Measurements from ENCODE around the gene RSPO4. TPM values are rescaled to one million over a fixed set of nuclear protein-coding genes. Genes with fewer than 3 reads are reported as not detected.

The RSPO4 gene
- total RNA-seq, 1 donor from 2014 or later: 1.4 TPM

DNA sequence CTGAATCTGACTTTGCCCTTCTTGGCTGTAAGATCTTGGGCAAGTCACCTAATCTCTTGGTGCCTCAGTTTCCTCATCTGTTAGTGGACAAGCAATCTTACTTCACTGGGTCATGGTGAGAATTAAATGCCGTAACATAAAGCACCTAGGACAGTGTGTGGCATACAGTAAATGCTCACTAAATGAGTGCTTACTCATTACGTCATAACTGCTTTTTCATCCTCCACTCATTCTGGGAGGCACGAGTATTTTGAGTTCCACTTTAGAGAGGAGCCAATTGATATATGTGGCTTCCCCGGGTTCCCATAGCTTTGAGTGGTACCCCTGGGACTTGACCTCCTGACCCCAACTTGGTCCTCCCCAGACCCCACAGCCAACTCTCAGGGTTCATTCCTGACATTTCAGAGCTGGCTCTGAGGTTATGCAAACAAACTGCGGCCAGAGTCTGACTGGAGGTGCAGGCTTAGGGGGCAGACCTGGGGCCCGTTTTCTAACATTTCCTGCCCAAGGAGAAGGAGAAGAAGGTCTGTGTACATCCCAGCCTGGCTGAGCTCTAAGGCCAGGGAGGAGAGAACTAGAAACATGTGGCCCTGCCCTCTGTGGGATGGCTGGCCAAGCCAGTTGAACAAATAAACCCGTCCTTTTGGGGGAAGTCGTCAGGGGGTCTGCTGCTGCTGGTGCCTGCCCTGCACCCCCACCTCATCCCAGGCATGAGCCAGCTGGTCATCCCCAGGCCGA lies 91.8 kb downstream of the RSPO4 start:
- no peaks in the 10 kb centered on the region for H3K9me3 ChIP-seq
- no peaks in the 10 kb centered on the region for H3K27me3 ChIP-seq
- peak overlapping the region in 1 of 2 donors; percentile 36 for H3K27ac ChIP-seq
- no peak overlapping the region for H3K4me3 ChIP-seq
- peak in 1 of 2 donors; percentile 60 for DNase-seq (ENCODE audit: low spot score in 2 of 2)
- TF ChIP-seq, protein P1, sequence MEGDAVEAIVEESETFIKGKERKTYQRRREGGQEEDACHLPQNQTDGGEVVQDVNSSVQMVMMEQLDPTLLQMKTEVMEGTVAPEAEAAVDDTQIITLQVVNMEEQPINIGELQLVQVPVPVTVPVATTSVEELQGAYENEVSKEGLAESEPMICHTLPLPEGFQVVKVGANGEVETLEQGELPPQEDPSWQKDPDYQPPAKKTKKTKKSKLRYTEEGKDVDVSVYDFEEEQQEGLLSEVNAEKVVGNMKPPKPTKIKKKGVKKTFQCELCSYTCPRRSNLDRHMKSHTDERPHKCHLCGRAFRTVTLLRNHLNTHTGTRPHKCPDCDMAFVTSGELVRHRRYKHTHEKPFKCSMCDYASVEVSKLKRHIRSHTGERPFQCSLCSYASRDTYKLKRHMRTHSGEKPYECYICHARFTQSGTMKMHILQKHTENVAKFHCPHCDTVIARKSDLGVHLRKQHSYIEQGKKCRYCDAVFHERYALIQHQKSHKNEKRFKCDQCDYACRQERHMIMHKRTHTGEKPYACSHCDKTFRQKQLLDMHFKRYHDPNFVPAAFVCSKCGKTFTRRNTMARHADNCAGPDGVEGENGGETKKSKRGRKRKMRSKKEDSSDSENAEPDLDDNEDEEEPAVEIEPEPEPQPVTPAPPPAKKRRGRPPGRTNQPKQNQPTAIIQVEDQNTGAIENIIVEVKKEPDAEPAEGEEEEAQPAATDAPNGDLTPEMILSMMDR (IDR thresholded peaks at IDR 0.05): no peak
- H3K4me1 ChIP-seq: no peaks in the 10 kb centered on the region
- intact Hi-C loops (cut with DNase I): no loop called here
- no peaks in the 10 kb centered on the region for H3K36me3 ChIP-seq

DNA sequence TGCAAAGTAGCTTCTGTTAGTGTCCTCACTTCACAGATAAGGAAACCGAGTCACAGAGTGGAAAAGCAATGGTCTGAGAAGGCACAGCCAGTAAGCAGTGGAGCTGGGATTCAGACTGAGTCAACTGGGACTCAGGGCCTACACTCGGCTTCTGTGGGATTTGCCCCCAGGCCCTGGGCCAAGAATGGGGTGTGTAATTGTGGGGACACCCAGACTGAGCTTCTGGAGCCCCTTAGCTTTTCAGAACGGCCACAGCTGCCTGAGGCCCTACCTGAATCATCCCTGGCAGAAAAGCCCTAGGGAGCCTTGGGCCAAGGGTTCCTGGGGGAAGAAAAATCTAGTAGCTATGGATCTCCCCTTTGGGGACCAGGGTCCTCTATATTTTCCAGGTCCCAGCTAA lies 92.5 kb downstream of the RSPO4 start:
- intact Hi-C loops (cut with DNase I): no loop called here
- no peaks in the 10 kb centered on the region for H3K36me3 ChIP-seq
- H3K9me3 ChIP-seq: no peaks in the 10 kb centered on the region
- H3K4me3 ChIP-seq: no peak overlapping the region
- H3K4me1 ChIP-seq: no peaks in the 10 kb centered on the region
- DNase-seq (ENCODE audit: low spot score in 2 of 2): peak in 1 of 2 donors; percentile 34
- no peaks in the 10 kb centered on the region for H3K27me3 ChIP-seq
- TF ChIP-seq, protein P1 (IDR thresholded peaks at IDR 0.05): no peak
- no peak overlapping the region for H3K27ac ChIP-seq

Other genes with a start within 250 kb of the RSPO4 start
- gene SLC52A3, start 233.8 kb downstream of the RSPO4 start, total RNA-seq: 3.0 TPM
- gene FAM110A, start 168.6 kb downstream of the RSPO4 start, total RNA-seq: 9.7 TPM
- 5.7 TPM for gene ANGPT4, start 86.0 kb downstream of the RSPO4 start, total RNA-seq
- 46.8 TPM for gene PSMF1, start 116.3 kb upstream of the RSPO4 start, total RNA-seq
- not detected for gene TMEM74B, start 182.7 kb upstream of the RSPO4 start, total RNA-seq
- not detected for gene C20orf202, start 201.1 kb upstream of the RSPO4 start, total RNA-seq
- gene RAD21L1, start 223.7 kb upstream of the RSPO4 start, total RNA-seq: not detected